Breast epithelium (tissue), 4 donors: ENCODE results near the gene FLVCR2. TPM values are rescaled to one million over a fixed set of nuclear protein-coding genes. Genes with fewer than 3 reads are reported as not detected.

Experiments
- DNase-seq, 2 donors: peaks; one replicate each; pipeline ENCODE4 v3.0.0-alpha.2; 2019; ENCODE audit warnings: low spot score in 2 of 2
- H3K27ac ChIP-seq, 2 donors: fragments of 200-600 bp; sonication (generic) in 1 of 2; one replicate each; pipeline ENCODE4 v1.5.1; 2016 to 2019; ENCODE audit warnings: mild to moderate bottlenecking in 1 of 2
- H3K27me3 ChIP-seq, 2 donors: fragments of 200-600 bp; sonication (generic) in 1 of 2; one replicate each; pipeline versions ENCODE4 v1.5.1 to v1.6.0; 2017 to 2019; ENCODE audit warnings: control low read depth in 1 of 2, mild to moderate bottlenecking in 1 of 2
- H3K36me3 ChIP-seq: fragments of 200-600 bp; one replicate; pipeline ENCODE4 v1.5.1; 2019
- H3K4me1 ChIP-seq, 2 donors: fragments of 200-600 bp; sonication (generic); one replicate each; pipeline ENCODE4 v1.5.1; 2016 to 2019; ENCODE audit warnings: control low read depth in 1 of 2
- H3K4me3 ChIP-seq, 3 donors: fragments of 200-600 bp; sonication (generic); 1 replicate in 2 of 3; 2 replicates in 1 of 3; pipeline ENCODE4 v1.5.1; 2016 to 2019; ENCODE audit warnings: mild to moderate bottlenecking in 3 of 3, moderate library complexity in 2 of 3
- H3K9me3 ChIP-seq, 2 donors: fragments of 200-600 bp; sonication (generic) in 1 of 2; one replicate each; pipeline ENCODE4 v1.5.1; 2016 to 2019; ENCODE audit warnings: control low read depth in 1 of 2
- POLR2A ChIP-seq: fragments of 450-650 bp; IDR thresholded peaks from one replicate; pipeline ENCODE4 v1.6.1; 2016; ENCODE audit warnings: antibody characterized with exemption, mild to moderate bottlenecking, moderate library complexity
- POLR2AphosphoS5 ChIP-seq, 3 donors: sonication (generic); formaldehyde crosslinking; IDR thresholded peaks; one replicate each; pipeline ENCODE4 v1.6.1; 2017; ENCODE audit warnings: antibody characterized with exemption in 3 of 3
- intact Hi-C: fragments of 100-400 bp; cut with DNase I; formaldehyde crosslinking; loops from one replicate; pipeline ENCODE4 v1.15.1; 2023; ENCODE audit warnings: low total_unique reads
- total RNA-seq, 3 donors: library from RNA; depleted of rRNA; stranded (reverse); fragments of >200 nt; gene quantifications; one replicate each; pipeline ENCODE4 v1.1.0, GENCODE V29; 2016
- TF ChIP-seq, protein P1 (sequence below), 3 donors: fragments of 450-650 bp; IDR thresholded peaks; one replicate each; pipeline ENCODE4 v1.5.1; 2016 to 2017; ENCODE audit warnings: antibody characterized with exemption in 3 of 3, mild to moderate bottlenecking in 3 of 3, moderate library complexity in 3 of 3

FLVCR2 gene
- total RNA-seq, 3 donors from 2014 or later = 4.6 to 15.4 (median 9.1) TPM

GRCh38 chr14:75626396-75626795 is 48.0 kb downstream of the FLVCR2 start:
- H3K27ac ChIP-seq = no peak overlapping the region
- H3K27me3 ChIP-seq = no peaks in the 10 kb centered on the region
- no peaks in the 10 kb centered on the region for H3K36me3 ChIP-seq
- no peak overlapping the region for H3K4me3 ChIP-seq
- TF ChIP-seq POLR2AphosphoS5 (IDR thresholded peaks at IDR 0.05) = no peak
- TF ChIP-seq, protein P1, sequence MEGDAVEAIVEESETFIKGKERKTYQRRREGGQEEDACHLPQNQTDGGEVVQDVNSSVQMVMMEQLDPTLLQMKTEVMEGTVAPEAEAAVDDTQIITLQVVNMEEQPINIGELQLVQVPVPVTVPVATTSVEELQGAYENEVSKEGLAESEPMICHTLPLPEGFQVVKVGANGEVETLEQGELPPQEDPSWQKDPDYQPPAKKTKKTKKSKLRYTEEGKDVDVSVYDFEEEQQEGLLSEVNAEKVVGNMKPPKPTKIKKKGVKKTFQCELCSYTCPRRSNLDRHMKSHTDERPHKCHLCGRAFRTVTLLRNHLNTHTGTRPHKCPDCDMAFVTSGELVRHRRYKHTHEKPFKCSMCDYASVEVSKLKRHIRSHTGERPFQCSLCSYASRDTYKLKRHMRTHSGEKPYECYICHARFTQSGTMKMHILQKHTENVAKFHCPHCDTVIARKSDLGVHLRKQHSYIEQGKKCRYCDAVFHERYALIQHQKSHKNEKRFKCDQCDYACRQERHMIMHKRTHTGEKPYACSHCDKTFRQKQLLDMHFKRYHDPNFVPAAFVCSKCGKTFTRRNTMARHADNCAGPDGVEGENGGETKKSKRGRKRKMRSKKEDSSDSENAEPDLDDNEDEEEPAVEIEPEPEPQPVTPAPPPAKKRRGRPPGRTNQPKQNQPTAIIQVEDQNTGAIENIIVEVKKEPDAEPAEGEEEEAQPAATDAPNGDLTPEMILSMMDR (IDR thresholded peaks at IDR 0.05) = no peak
- no peak for TF ChIP-seq POLR2A
- no peaks in the 10 kb centered on the region for H3K9me3 ChIP-seq
- no peaks in the 10 kb centered on the region for H3K4me1 ChIP-seq
- no peak for DNase-seq
- intact Hi-C loops = no loop called here

DNA sequence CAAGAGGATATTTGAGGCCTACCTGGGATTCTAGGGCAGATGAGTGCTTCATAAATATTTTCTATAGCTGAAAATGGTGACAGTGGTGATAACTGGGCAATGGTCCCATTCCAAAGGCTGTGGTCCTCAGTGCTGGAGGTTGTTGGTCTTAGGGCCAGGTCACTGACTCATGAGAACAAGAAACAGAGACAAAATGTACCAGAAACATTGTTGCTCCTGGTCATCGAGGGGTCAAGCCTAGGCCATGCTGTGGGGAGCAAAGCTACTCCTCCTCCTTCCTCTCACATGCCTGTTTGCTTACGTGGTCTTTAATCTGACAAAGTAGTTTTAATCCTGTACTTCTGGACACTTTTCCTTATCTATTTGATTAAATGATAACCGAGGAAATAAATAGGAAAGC is 48.4 kb downstream of the FLVCR2 start:
- TF ChIP-seq, protein P1 (IDR thresholded peaks at IDR 0.05) = no peak
- no peak for TF ChIP-seq POLR2AphosphoS5 (IDR thresholded peaks at IDR 0.05)
- TF ChIP-seq POLR2A = no peak
- intact Hi-C loops = no loop called here
- DNase-seq = no peak
- Histone ChIP-seq H3K27ac (no peak overlapping the region), H3K4me3 (no peak overlapping the region), H3K4me1 (no peaks in the 10 kb centered on the region), H3K9me3 (no peaks in the 10 kb centered on the region), H3K36me3 (no peaks in the 10 kb centered on the region), H3K27me3 (no peaks in the 10 kb centered on the region)

DNA sequence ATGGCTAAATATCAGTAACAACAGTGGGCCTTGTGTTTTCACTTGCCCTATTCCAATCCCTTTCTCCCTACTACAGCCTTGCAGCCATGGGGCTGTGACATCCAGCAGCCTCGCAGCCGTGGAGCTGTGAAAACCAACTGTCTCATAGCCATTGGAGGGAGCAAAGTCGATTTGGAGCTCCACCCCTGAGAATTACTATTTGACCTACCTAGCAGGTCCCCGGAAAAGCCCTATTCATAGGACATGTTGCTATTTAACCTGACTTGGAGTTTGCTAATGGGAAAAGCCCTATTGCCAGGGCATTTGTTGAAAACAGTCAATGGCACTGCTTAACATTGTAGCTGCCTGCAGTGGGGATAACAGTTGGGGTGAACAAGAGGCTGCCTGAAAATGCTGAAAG is 49.0 kb downstream of the FLVCR2 start:
- no peaks in the 10 kb centered on the region for H3K36me3 ChIP-seq
- no peaks in the 10 kb centered on the region for H3K27me3 ChIP-seq
- no peaks in the 10 kb centered on the region for H3K4me1 ChIP-seq
- DNase-seq = no peak
- no peak overlapping the region for H3K4me3 ChIP-seq
- H3K27ac ChIP-seq = no peak overlapping the region
- TF ChIP-seq POLR2A = no peak
- TF ChIP-seq, protein P1 (IDR thresholded peaks at IDR 0.05) = no peak
- no peak for TF ChIP-seq POLR2AphosphoS5 (IDR thresholded peaks at IDR 0.05)
- H3K9me3 ChIP-seq = no peaks in the 10 kb centered on the region
- intact Hi-C loops = no loop called here

DNA sequence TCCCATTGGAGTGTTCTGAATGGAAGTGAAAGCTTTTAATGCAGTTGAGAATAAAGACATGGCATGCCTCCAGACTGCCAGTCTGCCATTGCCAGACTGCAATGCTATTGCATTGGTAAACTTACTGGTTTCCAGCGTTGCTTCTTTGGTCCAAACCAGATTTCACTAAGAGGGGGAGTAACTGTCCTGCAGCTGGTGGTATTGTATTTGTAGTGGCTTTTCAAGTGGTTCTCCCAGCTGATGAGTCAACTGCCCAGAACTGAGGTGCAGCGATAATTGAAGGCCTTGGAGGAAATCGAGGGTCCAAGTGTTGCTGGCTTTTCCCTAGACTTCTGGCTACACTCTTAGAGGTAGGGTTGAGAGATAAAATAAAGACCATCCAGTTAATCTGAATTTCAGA is 50.4 kb downstream of the FLVCR2 start:
- no peak overlapping the region for H3K4me3 ChIP-seq
- TF ChIP-seq POLR2AphosphoS5 (IDR thresholded peaks at IDR 0.05) (no peak), POLR2A (no peak)
- TF ChIP-seq, protein P1 (IDR thresholded peaks at IDR 0.05) = no peak
- no peak for DNase-seq
- no peaks in the 10 kb centered on the region for H3K4me1 ChIP-seq
- H3K36me3 ChIP-seq = no peaks in the 10 kb centered on the region
- intact Hi-C loops = no loop called here
- H3K27ac ChIP-seq = no peak overlapping the region
- H3K9me3 ChIP-seq = no peaks in the 10 kb centered on the region
- no peaks in the 10 kb centered on the region for H3K27me3 ChIP-seq

DNA sequence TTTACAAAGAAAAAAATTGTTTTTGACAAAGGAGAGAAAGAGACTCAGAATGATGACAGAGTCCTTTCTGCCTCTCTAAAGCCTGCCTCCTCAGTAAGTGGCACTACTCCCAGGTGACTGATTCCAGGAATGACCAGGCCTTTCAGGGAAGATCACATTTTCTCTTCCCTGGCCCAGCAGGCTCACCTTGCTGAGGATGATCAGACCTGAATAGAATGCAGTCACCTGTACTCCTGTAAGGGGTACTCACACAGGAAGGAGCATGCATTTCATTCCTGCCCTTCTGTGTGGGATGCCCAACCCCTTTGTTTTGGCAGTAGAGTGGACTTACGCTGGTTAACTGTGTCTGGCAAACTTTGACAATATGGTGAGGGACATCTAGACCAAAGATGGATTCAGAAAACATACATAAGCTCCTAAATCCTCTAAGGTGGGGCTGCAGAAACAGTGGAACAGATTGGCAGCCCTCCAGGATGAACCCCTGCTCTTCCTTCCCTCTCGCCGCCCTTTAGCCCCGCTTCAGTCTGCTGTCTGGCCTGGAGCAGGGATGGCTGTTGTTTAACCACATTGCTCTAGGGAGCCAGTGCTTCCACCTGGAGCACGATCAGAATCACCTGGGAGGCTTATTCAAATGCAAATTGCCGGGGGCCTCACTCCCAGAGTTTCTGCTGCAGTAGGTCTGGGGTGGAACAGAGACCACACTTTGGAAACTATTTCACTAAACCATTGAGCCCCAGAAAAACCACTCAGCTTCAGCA is 52.5 kb downstream of the FLVCR2 start:
- H3K36me3 ChIP-seq = no peaks in the 10 kb centered on the region
- no peaks in the 10 kb centered on the region for H3K9me3 ChIP-seq
- no peak overlapping the region for H3K4me3 ChIP-seq
- DNase-seq = no peak
- H3K4me1 ChIP-seq = no peaks in the 10 kb centered on the region
- no peaks in the 10 kb centered on the region for H3K27me3 ChIP-seq
- TF ChIP-seq POLR2AphosphoS5 (IDR thresholded peaks at IDR 0.05) = no peak
- TF ChIP-seq, protein P1 (IDR thresholded peaks at IDR 0.05) = no peak
- TF ChIP-seq POLR2A = no peak
- no peak overlapping the region for H3K27ac ChIP-seq
- intact Hi-C loops = no loop called here
